Ammon's horn (tissue), 1 donor: ENCODE data around the gene DNAJA3.

Experiments used
- DNase-seq: peaks from one replicate; pipeline ENCODE4 v3.0.0-alpha.2; 2016; ENCODE audit warnings: low spot score

The DNAJA3 gene

GRCh38 chr16:4435337-4436067 lies 9.8 kb downstream of the DNAJA3 start:
- DNase-seq = no peak

GRCh38 chr16:4437366-4437765 lies 11.7 kb downstream of the DNAJA3 start:
- DNase-seq = no peak

DNA sequence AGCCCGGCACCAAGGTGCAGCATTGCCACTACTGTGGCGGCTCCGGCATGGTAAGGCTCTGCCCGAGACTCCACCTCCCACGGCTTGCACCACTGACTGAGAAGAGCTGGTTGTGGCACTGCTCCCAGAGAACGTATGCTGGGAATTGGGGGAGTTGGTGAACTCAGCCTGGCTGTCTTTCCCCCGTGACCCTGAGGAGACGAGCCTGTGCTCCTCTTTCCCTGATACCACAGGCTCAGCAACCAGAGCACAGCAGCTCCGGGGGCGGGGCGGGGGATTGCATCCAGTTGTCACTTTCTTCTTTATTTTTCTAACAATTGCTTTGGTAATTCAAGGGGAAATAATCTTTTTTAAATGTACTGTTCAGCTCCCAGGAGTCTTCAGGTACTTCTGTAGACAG lies 16.7 kb downstream of the DNAJA3 start:
- peak; percentile 48 for DNase-seq

DNA sequence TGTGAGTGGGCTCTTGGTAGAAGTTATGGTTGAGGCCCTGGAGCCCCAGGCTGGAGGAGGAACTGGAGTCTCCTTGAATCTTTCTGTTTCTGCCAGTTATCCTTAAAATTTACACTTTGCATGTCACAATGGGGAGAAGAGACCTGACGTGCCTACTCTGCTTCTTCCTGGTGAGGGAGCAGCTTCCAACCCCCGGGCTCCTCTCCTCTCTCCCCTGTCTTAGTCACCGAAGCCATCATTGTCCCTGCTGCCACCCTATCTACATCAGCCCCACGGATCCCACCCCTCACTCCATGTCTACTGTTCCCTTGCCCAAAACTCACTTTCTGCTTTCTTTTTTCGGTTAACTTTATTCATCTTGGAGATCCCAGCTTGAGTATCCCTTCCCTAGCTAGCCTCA lies 17.6 kb downstream of the DNAJA3 start:
- DNase-seq = no peak

- no peak for DNase-seq
These were observed 18.3 kb downstream of the DNAJA3 start for GRCh38 chr16:4443986-4444385.

DNA sequence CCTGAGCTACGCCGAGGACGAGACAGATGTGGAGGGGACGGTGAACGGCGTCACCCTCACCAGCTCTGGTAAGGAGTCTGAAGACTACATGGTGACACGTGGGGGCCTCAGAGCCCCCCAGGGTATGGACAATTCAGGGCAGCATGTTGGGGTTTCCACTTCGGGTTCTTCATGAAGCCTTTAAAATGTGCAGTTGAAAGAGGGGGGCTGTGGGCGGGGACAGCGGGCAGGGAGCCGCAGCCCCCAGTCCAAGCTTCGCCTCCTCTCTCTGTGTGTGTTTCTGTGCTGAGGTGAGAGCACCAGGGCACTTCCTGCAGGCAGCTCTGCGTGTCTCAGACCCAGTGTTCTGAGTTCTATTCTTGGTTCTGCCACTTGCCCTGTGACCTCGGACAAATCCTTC lies 24.8 kb downstream of the DNAJA3 start:
- no peak for DNase-seq

DNA sequence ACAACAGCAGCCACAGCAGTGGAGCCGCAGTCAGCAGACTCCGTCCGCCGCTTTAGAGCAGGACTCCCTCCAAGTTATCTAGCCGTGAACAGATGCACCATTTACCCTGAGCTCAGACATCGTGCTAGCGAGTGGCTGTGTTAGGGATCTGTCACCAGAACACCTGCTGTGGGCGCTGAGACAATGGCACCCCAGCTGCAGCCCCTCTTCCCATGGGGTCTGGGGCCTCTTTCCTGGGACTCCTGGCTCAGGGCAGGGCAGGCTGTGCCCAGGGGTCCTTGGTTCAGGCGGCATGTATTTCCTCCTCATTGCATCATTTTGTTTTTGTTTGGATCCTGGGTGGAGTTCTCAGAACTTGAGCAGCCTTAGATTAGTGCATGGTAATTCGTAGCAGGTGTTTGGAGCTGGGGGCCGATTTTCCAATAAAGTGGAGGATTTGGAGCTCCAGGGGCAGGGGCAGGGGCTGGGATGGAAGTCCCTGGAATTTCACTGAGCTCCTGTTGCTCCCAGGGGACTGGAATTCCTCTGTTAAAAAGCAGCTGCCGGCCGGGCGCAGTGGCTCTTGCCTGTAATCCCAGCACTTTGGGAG lies 25.4 kb downstream of the DNAJA3 start:
- peak; percentile 37 for DNase-seq

GRCh38 chr16:4452674-4453073 lies 27.0 kb downstream of the DNAJA3 start:
- DNase-seq = no peak

DNA sequence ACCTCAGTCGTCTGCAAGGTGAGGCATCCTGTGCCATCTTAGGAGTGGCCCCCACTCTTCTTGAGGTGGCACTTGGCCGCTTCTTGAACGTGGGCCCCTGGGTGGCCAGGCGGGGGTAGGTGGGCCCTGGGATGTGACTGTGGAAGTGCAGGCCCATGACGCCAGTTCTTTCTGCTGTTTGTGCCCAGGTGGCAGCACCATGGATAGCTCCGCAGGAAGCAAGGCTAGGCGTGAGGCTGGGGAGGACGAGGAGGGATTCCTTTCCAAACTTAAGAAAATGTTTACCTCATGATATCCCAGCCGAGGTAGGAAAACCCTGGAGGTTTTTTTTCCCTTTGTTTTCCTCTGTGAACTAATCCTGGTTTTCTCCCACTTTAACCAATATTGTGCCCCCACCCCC lies 29.0 kb downstream of the DNAJA3 start:
- DNase-seq = no peak

DNA sequence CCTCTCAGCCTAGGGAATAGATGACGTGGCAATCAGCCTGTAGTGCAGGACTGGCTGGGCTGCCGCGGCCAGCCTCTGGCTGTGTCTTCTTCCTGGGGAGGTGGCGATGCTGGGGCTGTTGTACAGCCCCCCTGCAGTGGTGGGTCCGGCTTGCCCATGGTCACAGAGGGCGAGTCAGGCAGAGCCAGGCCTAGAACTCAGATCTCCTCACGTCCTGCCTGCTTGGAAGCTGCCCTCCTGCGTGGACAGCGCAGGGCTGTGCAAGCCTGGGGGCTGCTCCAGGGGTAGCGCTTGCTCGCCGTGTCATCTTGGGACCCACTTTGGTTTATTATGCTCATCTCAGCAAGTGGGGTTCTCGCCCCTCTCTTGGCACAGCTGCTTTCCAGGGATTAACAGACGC lies 29.4 kb downstream of the DNAJA3 start:
- no peak for DNase-seq

- DNase-seq = no peak
These were observed 30.3 kb downstream of the DNAJA3 start for GRCh38 chr16:4455951-4456350.

DNA sequence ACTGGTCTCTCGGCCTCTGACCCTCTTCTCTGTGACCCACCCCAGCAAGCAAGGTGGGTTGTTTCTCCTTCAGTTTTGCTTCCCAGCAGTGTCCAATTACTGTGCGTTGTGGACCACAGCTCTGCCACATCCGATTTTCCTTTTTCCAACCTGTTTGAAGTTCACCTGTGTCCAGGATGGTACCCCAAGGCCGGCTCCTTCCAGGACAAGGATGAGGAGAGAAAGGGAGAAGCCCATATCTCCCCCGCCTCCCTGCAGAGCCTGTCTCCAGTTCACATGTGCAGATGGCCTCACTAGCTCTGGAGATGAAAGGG lies 35.2 kb downstream of the DNAJA3 start:
- no peak for DNase-seq

- peak; percentile 26 for DNase-seq
These were observed 35.8 kb downstream of the DNAJA3 start for GRCh38 chr16:4461250-4462085.

- DNase-seq = no peak
These were observed 38.0 kb downstream of the DNAJA3 start for GRCh38 chr16:4463522-4464163.

DNA sequence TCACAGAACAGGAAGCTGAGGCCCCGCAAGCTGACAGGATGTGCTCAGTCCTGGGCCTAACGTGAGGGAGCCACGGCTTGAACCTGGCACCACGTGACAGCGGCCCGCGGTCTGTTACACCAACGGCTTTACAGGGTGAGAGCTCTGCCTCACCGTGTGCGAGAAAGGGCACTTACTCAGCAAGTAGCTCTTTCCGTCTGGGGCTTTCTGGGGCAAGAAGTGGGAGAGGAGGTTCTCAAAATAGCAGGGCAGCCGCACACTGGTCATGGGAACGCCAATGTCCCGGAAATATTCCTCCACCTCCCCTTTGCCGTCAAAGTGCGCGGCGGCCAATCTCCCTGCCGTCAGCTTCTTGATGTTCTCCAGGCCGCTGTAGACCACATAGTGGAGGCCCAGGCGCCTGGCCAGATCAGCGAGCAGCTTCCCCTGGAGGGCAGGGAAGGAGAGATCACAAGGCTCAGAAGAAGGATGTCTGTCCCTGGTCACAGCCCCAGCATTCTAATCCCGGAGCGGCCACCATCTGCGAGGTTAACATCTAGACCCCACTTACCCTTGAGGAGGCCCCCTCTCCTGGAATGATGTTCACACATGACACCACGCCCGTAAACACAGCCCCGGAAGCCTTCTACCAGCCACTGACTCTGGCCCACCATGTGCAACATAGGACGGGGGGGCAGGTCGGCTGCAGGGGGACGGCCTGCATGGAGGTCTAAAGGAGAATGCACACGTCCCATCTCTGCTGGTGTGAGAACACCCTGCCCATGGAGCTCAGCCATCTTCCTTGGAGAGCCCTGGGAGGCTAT lies 40.5 kb downstream of the DNAJA3 start:
- no peak for DNase-seq

DNA sequence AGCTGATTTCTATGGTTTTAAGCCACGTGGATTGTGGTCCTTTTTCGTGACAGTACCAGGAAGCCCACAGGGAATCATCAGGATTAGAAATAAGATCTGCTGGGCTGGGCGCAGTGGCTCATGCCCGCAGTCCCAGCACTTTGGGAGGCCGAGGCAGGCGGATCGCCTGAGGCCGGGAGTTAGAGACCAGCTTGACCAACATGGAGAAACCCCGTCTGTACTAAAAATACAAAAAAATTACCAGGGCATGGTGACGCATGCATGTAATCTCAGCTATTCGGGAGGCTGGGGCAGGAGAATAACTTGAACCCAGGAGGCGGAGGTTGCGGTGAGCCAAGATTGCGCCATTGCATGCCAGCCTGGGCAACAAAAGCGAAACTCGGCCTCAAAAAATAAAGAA lies 42.2 kb downstream of the DNAJA3 start:
- DNase-seq = no peak

- no peak for DNase-seq
These were observed 43.3 kb downstream of the DNAJA3 start for GRCh38 chr16:4468972-4469371.

DNA sequence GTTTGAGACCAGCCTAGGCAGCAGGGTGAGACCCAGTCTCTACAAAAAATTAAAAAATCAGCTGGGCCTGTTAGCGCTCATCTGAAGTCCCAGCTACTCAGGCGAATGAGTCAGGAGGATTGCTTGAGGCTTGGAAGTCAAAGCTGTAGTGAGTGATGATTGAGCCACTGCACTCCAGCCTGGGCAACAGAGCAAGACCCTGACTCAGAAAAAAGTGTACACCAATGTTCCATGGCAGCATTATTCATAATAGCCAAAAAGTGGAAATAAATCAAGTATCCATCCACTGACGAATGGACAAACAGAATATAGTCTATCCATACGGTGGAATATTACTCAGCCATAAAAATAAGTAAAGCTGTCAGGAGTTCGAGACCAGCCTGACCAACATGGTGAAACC lies 46.2 kb downstream of the DNAJA3 start:
- DNase-seq = no peak

GRCh38 chr16:4472880-4473279 lies 47.2 kb downstream of the DNAJA3 start:
- DNase-seq = no peak

DNA sequence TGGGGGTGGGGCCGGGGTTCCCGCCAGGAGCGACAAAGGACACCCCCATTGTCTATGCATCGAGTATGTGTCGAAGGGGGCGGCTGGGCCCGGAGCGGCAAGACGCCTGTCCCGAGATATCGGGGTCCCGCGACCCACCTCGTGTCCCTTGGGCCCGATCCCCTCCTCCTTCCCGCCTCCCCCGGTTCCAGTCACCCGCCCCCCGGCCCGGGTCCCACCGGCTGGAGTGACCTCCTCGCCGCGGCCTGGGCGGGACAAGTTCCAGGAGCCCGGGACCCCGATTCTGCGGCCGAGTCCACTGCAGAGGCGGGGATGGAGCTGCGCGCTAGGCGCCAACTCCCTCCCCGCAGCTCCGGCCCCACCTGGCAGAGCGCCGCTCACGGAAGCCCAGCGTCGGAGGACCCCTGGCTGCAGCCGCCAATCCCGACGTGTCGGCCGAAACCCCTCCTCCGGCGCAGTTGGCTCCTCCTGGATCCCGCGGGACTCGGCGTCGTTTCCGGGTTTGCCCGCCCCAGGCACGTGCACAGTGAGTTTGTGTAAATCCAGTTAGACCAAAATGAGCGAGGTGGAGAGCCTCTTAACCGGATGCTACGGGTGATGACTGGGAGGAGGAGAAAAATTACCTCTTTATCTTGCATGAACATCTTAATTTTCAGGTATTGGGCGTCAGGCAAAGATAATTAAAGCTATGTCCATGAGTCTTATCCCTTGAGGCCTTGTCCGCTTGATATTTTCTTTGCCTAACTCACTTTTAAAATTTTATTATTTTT lies 48.7 kb downstream of the DNAJA3 start, which contains the start of gene NMRAL1:
Gene NMRAL1 (minus strand): TSS at position 434 of the 770 bp plus-strand sequence. CDS start 493 bp downstream, outside the sequence.
- peak; percentile 87 for DNase-seq
